HEK293 (cell line): ENCODE data around the gene SSTR5.
"Not testable (repeated sequence)": the region's sequence is repeated elsewhere in the genome, so short reads cannot be mapped to it uniquely, and the experiment has no call there.

Source experiments
- CTCF ChIA-PET: fragments of 350-600 bp; formaldehyde crosslinking; extraction: SDS; loops from one replicate; lab custom pipeline; 2021; ENCODE audit warnings: antibody characterized with exemption; lab: Yijun Ruan, JAX
- POLR2A ChIA-PET: fragments of 300-600 bp; formaldehyde crosslinking; extraction: SDS; loops from one replicate; lab custom pipeline; 2020; ENCODE audit warnings: antibody characterized with exemption, inconsistent platforms; lab: Yijun Ruan, JAX
- H3K27ac ChIP-seq: fragments of 200-500 bp; sonication (Bioruptor generic); 2 replicates; pipeline ENCODE4 v1.5.1; 2014; ENCODE audit warnings: low read depth, low read length, control low read depth, inconsistent platforms; ENCODE audit errors: extremely low read depth
- H3K36me3 ChIP-seq, 2 experiments: fragments of 200-500 bp in 1 of 2; sonication (Bioruptor generic) in 1 of 2; 1 replicate in 1 of 2; 2 replicates in 1 of 2; pipeline ENCODE4 v1.5.1; 2014 to 2017; ENCODE audit warnings: inconsistent platforms in 2 of 2, low read length in 2 of 2; ENCODE audit not compliant: control insufficient read depth in 2 of 2, insufficient read depth in 1 of 2
- H3K4me1 ChIP-seq: fragments of 200-500 bp; sonication (Bioruptor generic); 2 replicates; pipeline ENCODE4 v1.5.1; 2014; ENCODE audit warnings: mild to moderate bottlenecking, low read length, inconsistent platforms; ENCODE audit not compliant: control insufficient read depth, insufficient read depth
- H3K4me3 ChIP-seq: 2 replicates; pipeline ENCODE4 v1.5.1; 2011; ENCODE audit warnings: low read depth, mild to moderate bottlenecking, control low read depth, low read length, moderate library complexity
- H3K9me3 ChIP-seq: fragments of 200-500 bp; sonication (Bioruptor generic); 2 replicates; pipeline ENCODE4 v1.5.1; 2014; ENCODE audit warnings: low read depth, low read length, inconsistent platforms; ENCODE audit not compliant: control insufficient read depth, insufficient read depth
- EGR2 ChIP-seq: fragments of 450-650 bp; formaldehyde crosslinking; IDR thresholded peaks from 2 replicates; pipeline ENCODE4 v1.5.1; 2016; ENCODE audit warnings: low read depth, missing biosample characterization, missing genetic modification characterization
- GLIS2 ChIP-seq: fragments of 450-650 bp; formaldehyde crosslinking; IDR thresholded peaks from 2 replicates; pipeline ENCODE4 v1.5.1; 2016; ENCODE audit warnings: missing biosample characterization, missing genetic modification characterization
- HIC1 ChIP-seq: fragments of 450-650 bp; formaldehyde crosslinking; IDR thresholded peaks from 2 replicates; pipeline ENCODE4 v1.5.1; 2016; ENCODE audit warnings: missing biosample characterization, missing genetic modification characterization
- MEIS1 ChIP-seq: sonication (generic); formaldehyde crosslinking; IDR thresholded peaks from 2 replicates; pipeline ENCODE4 v1.8.1; 2022; ENCODE audit warnings: missing genetic modification reagents, mild to moderate bottlenecking, borderline replicate concordance
- OSR2 ChIP-seq: fragments of 450-650 bp; formaldehyde crosslinking; IDR thresholded peaks from 2 replicates; pipeline ENCODE4 v1.5.1; 2016; ENCODE audit warnings: missing biosample characterization, missing genetic modification characterization
- SETDB1 ChIP-seq: IDR thresholded peaks from one replicate; pipeline ENCODE4 v1.6.1; 2017; ENCODE audit warnings: mild to moderate bottlenecking, low read length, moderate library complexity, mixed read lengths; ENCODE audit not compliant: insufficient read length
- TRIM28 ChIP-seq: IDR thresholded peaks from 2 replicates; pipeline ENCODE4 v1.6.1; 2011; ENCODE audit warnings: low read length, control low read depth, borderline replicate concordance
- ZBTB1 ChIP-seq: fragments of 450-650 bp; formaldehyde crosslinking; IDR thresholded peaks from 2 replicates; pipeline ENCODE4 v1.5.1; 2016; ENCODE audit warnings: missing biosample characterization, missing genetic modification characterization
- ZIC2 ChIP-seq: fragments of 450-650 bp; formaldehyde crosslinking; IDR thresholded peaks from 2 replicates; pipeline ENCODE4 v1.5.1; 2016; ENCODE audit warnings: missing biosample characterization, missing genetic modification characterization
- ZNF18 ChIP-seq: fragments of 450-650 bp; formaldehyde crosslinking; IDR thresholded peaks from 2 replicates; pipeline ENCODE4 v1.5.1; 2016; ENCODE audit warnings: missing biosample characterization, missing genetic modification characterization
- ZNF211 ChIP-seq: fragments of 450-650 bp; formaldehyde crosslinking; IDR thresholded peaks from 2 replicates; pipeline ENCODE4 v1.5.1; 2016; ENCODE audit warnings: low read depth, missing biosample characterization, missing genetic modification characterization
- ZNF214 ChIP-seq: fragments of 450-650 bp; formaldehyde crosslinking; IDR thresholded peaks from 2 replicates; pipeline ENCODE4 v1.5.1; 2017; ENCODE audit warnings: missing biosample characterization, mild to moderate bottlenecking, missing genetic modification characterization, borderline replicate concordance
- ZNF223 ChIP-seq: fragments of 450-650 bp; formaldehyde crosslinking; IDR thresholded peaks from 2 replicates; pipeline ENCODE4 v1.5.1; 2016; ENCODE audit warnings: missing biosample characterization, missing genetic modification characterization
- ZNF26 ChIP-seq: fragments of 450-650 bp; formaldehyde crosslinking; IDR thresholded peaks from 2 replicates; pipeline ENCODE4 v1.5.1; 2016; ENCODE audit warnings: missing biosample characterization, missing genetic modification characterization
- ZNF629 ChIP-seq: fragments of 450-650 bp; formaldehyde crosslinking; IDR thresholded peaks from 2 replicates; pipeline ENCODE4 v1.5.1; 2017; ENCODE audit warnings: missing biosample characterization, missing genetic modification characterization
- ZNF664 ChIP-seq: fragments of 450-650 bp; formaldehyde crosslinking; IDR thresholded peaks from 2 replicates; pipeline ENCODE4 v1.5.1; 2016; ENCODE audit warnings: missing biosample characterization, missing genetic modification characterization
- ZNF701 ChIP-seq: fragments of 450-650 bp; formaldehyde crosslinking; IDR thresholded peaks from 2 replicates; pipeline ENCODE4 v1.5.1; 2016; ENCODE audit warnings: missing biosample characterization, missing genetic modification characterization
- TF ChIP-seq, protein P1 (sequence below): fragments of 450-650 bp; formaldehyde crosslinking; IDR thresholded peaks from 2 replicates; pipeline ENCODE4 v1.5.1; 2016; ENCODE audit warnings: missing biosample characterization, missing genetic modification characterization
- TF ChIP-seq, protein P2 (sequence below): fragments of 450-650 bp; formaldehyde crosslinking; IDR thresholded peaks from 2 replicates; pipeline ENCODE4 v1.5.1; 2016; ENCODE audit warnings: missing biosample characterization, missing genetic modification characterization

SSTR5 gene

DNA sequence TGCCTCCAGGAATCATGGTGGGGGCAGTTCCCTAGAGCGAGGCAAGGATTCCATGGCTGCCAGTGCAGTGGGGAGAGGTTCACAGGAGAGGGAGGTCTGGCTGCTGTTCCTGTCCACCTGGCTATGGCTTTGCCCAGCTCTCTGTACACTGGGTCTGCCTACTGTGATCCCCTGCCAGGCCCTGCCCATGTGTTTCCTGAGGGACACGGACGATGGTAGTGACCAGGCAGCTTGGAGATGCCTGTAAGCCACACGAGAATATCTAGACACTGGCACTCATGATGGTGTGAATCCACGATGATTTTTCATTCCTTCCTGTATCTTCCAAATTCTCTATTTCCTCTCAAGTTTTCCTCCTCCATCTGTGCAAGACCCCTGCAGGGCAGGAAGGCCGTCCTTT is 12.4 kb downstream of the SSTR5 start:
- POLR2A ChIA-PET: no interaction called here

GRCh38 chr16:1086443-1086842 is 13.9 kb downstream of the SSTR5 start:
- POLR2A ChIA-PET, H3K4me1 ChIP-seq, H3K27ac ChIP-seq, H3K9me3 ChIP-seq, H3K36me3 ChIP-seq, H3K4me3 ChIP-seq: not testable (repeated sequence)
- CTCF ChIA-PET: interaction anchor here (0.6 to 1.4 kb wide), 2 partner anchors 28 to 29 kb away, joined by 3 to 11 read pairs; no protein-coding TSS in a partner anchor
- peak; percentile 21; the same call in 1 of the 2 replicates for TF ChIP-seq EGR2 (tag by site-specific recombination)

More for the DNA sequence above, 12.4 kb downstream of the SSTR5 start:
- Histone ChIP-seq H3K4me1 (peaks cover 4% of the 10 kb centered on the region; the same call in 1 of the 2 replicates), H3K9me3 (no peaks in the 10 kb centered on the region), H3K36me3 (no peaks in the 10 kb centered on the region), H3K27ac (no peak overlapping the region), H3K4me3 (no peak overlapping the region)
- no peak for TF ChIP-seq ZNF214 (tag by site-specific recombination)
- TF ChIP-seq ZNF223 (tag by site-specific recombination): no peak
- TF ChIP-seq ZNF211 (tag by site-specific recombination): no peak
- TF ChIP-seq ZIC2 (tag by site-specific recombination): no peak
- no peak for TF ChIP-seq ZNF629 (tag by site-specific recombination)
- TF ChIP-seq, protein P1, sequence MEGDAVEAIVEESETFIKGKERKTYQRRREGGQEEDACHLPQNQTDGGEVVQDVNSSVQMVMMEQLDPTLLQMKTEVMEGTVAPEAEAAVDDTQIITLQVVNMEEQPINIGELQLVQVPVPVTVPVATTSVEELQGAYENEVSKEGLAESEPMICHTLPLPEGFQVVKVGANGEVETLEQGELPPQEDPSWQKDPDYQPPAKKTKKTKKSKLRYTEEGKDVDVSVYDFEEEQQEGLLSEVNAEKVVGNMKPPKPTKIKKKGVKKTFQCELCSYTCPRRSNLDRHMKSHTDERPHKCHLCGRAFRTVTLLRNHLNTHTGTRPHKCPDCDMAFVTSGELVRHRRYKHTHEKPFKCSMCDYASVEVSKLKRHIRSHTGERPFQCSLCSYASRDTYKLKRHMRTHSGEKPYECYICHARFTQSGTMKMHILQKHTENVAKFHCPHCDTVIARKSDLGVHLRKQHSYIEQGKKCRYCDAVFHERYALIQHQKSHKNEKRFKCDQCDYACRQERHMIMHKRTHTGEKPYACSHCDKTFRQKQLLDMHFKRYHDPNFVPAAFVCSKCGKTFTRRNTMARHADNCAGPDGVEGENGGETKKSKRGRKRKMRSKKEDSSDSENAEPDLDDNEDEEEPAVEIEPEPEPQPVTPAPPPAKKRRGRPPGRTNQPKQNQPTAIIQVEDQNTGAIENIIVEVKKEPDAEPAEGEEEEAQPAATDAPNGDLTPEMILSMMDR (tag by site-specific recombination): no peak
- peak; percentile 96 for TF ChIP-seq SETDB1
- peak; percentile 80; the same call in 1 of the 2 replicates for TF ChIP-seq TRIM28
- no peak for TF ChIP-seq ZBTB1 (tag by site-specific recombination)
- TF ChIP-seq ZNF26 (tag by site-specific recombination): peak; percentile 100
- CTCF ChIA-PET: interaction anchor here (1.5 kb wide), 1 partner anchor 27 kb away, joined by 3 read pairs; no protein-coding TSS in a partner anchor

- H3K4me3 ChIP-seq: no peak overlapping the region
- no peak overlapping the region for H3K27ac ChIP-seq
- CTCF ChIA-PET: no interaction called here
- H3K36me3 ChIP-seq: no peaks in the 10 kb centered on the region
- H3K4me1 ChIP-seq: peaks cover 4% of the 10 kb centered on the region; the same call in 1 of the 2 replicates
- POLR2A ChIA-PET: no interaction called here
- no peaks in the 10 kb centered on the region for H3K9me3 ChIP-seq
- TF ChIP-seq OSR2 (tag by site-specific recombination) (0 out of 2 replicates have a peak, but pooled peaks have one; percentile 9), GLIS2 (peak; percentile 65), MEIS1 (no peak), ZNF701 (no peak), HIC1 (tag by site-specific recombination) (peak; percentile 68; the same call in 1 of the 2 replicates), ZNF18 (tag by site-specific recombination) (no peak), ZNF664 (tag by site-specific recombination) (no peak), ZIC2 (tag by site-specific recombination) (peak; percentile 95), ZNF629 (tag by site-specific recombination) (peak; percentile 42)
- TF ChIP-seq, protein P2, sequence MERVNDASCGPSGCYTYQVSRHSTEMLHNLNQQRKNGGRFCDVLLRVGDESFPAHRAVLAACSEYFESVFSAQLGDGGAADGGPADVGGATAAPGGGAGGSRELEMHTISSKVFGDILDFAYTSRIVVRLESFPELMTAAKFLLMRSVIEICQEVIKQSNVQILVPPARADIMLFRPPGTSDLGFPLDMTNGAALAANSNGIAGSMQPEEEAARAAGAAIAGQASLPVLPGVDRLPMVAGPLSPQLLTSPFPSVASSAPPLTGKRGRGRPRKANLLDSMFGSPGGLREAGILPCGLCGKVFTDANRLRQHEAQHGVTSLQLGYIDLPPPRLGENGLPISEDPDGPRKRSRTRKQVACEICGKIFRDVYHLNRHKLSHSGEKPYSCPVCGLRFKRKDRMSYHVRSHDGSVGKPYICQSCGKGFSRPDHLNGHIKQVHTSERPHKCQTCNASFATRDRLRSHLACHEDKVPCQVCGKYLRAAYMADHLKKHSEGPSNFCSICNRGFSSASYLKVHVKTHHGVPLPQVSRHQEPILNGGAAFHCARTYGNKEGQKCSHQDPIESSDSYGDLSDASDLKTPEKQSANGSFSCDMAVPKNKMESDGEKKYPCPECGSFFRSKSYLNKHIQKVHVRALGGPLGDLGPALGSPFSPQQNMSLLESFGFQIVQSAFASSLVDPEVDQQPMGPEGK: peak; percentile 39; the same call in 1 of the 2 replicates
These were observed 16.0 kb downstream of the SSTR5 start for GRCh38 chr16:1088295-1089170.
